SIG-M5 treated with dmso at 0.1 percent for 504 hours (cell line): ENCODE results near the gene LAPTM4A.
"Not testable (repeated sequence)": the region's sequence is repeated elsewhere in the genome, so short reads cannot be mapped to it uniquely, and the experiment has no call there.

Source experiments
- DNase-seq: peaks from one replicate; lab custom pipeline; 2025; ENCODE audit not compliant: unreplicated experiment; lab: John Stamatoyannopoulos, UW

LAPTM4A gene

DNA sequence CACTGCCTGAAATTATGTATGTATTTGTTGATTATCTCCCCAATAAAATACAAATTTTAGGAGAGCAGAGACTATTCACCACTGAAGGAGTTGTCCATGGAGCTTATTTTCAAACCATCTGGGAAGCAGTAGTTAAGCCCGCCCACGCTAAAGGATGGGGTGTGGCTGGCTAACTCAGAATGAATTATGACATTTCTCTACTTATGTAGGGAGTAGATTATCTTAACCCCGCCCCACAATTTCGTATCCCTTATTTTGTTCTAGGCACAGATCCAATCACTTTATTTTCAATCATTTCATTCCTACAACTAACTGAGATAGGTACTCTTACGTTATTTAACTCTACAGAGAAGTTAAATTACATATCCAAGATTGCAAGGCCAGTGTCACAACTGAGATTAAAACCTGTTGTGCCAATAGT, 1.4 kb upstream of the LAPTM4A start:
- peak; percentile 36 for DNase-seq

DNA sequence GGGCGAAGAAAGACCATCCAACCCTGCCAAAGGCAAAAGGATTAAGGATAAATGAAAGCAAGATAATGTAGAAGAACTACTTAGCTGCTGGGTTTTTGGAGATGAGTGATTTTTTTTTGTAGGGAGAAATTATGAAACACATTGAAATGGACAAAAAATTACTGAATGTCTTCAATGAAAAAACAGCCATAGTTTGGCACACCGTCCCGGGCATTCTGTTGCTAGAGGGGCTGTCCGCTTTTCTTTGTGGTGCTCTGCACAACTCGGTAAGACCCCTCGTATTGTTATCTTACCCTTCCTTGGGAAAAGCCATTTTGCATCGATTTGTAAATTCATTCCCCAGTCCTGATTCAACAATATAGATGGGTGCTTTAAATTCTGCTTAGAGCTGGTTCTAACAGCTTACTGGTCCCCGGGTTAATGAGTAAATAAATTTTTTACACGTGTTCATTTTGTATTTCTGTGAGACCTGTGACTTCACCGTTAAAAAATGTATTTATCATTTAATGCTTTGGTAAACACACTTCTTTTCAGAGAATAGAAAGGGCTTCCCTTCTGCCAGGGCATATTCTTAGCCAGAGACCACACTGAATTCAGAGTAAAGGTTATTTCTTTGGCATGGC, 912 bp upstream of the LAPTM4A start:
- DNase-seq, result no peak

DNA sequence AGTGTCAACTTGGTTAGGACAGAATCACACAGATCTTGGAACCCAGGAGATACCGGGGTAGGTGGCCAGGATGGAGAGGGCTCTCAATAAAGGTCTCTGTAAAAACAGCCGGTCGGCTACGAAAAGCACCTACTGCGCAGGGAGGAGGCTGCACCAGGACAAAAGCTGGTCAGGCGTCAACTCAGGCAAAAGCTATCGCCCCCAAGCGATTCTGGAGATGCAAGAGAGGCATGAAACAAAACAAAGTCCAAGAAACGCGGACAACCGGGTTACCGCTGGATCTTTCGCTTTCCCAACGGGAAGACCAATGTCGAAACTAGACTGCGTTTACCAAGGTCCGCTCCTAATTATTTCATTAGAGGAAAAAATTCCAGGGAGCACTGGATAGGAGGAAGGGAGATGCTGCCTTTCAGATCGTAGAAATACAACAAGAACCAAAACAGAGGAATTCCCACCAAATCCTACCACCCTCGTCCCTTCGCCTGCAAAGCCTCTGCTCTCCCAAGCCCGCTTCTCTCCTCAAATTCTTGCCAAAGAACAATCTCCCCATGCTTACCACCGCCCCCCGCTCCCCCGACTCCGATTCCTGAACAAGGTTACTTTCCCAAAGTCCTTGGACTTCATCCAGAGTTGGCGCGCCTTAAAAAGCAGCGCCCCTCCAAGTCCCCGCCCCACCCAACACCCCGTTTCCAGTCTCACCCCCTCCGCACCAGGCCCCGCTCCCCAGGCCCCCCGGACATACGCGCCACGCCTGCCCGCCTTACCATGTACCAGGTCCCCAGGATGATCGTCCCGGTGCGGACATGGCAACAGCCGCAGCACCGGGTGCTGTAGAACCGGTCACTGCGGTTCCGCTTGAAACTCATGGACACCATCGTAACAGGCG, 539 bp downstream of the LAPTM4A start:
- peak; percentile 70 for DNase-seq

DNA sequence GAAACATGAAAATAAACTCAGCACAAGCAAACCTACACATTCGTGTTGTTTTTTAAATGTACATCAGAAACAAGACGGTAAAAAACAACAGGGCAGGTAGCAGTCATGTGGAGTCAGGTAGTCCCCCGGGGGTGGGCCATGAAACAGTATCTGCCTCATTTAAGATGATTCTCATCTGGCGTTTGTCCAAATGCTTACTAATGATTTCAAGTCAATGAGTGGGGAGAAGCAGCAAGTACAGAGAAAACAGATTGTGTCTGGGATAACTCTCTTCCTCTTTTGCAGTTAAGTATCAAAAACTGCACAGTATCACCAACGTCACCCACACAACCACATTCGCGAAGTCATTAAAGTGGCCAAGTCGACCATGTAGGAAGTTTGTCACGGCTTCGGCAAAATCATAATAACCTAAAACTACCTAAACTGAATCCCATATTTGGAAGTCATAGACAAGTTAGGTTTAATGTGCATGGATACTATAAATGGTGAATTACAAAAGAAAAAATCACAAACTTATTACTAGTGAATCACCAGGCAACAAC, 1.3 kb downstream of the LAPTM4A start:
- DNase-seq, result peak; percentile 90

DNA sequence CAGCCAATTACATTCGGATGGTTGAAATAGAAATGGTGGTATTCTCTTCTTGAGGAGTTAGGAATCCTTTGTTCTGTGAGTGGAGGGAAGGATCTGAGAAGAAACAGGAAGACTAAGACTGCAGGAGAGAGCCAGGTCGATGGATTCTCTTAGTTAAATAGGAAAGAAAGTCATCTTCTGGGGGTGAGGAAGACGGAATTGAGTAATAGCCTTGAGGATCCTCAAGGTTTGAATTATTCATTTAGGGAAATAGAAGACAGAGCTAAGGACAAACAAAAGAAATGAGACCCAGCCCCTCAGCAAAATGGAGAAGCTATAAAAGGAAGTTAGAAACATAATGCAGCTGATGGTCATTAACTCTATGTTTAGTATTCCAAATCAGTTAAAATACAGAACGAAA, 1.8 kb downstream of the LAPTM4A start:
- DNase-seq, result peak; percentile 79

DNA sequence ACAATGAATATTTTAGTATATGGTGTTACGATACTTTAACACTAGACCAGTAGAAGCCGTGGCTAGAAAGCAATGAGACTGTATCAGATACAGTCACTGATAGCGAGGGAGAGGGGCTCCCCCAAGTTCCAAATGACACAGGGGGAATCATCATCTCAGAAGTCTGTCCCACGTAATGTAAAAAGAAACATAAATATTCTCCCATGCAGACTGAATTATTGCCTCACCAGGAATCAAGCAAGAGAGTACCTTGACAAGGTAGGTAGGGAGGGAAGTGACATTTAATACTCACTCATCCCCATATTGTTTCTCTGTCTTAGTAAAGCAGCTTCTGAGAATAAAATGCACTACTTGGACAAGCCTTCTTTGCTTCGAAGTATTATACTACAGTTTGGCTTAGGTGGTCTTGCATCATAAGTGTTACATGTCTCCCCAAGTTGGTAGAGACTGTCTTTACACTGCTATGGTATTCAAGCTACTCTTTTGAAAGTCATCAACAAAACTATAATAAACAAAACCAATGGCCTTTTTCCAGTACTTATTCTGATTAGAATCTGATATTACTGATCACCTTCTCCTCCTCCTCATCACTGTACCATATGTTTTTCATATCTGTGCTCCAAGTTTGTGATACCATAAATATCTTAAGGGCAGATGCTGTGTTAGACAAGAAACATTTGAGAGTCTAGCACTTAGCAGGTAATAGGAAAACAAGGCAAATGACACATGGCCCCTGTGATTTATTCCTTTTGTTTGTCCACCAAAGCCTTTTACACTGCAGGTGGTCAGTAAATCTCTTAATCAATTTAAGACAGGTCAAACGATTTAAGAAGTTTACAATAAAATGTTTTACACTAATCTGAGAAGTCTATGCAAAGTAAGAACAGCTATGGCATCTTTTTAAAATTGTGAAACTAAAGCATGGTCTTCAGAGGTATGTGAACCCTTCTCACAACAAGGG, 2.7 kb downstream of the LAPTM4A start:
- DNase-seq, result no peak

DNA sequence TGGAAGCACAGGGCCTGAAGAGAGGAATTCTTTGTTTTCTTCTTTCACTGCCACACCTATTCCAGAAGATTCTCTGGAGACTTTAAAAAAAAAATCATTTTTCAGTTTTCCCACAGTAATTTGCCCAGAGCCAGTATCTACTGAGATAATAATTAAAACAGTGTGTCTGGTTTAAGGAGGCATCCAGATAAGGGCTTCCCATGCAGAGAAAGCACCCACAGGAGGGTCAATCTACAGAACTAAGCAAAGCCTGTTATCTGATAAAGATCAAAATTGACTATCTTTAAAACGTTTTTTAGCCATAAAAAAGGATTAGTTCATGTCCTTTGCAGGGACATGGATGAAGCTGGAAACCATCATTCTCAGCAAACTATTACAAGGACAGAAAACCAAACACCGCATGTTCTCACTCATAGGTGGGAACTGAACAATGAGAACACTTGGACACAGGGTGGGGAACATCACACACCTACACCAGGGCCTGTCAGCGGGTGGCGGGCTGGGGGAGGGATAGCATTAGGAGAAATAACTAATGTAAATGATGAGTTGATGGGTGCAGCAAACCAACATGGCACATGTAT, 5.6 kb downstream of the LAPTM4A start:
- not testable (repeated sequence) for DNase-seq

DNA sequence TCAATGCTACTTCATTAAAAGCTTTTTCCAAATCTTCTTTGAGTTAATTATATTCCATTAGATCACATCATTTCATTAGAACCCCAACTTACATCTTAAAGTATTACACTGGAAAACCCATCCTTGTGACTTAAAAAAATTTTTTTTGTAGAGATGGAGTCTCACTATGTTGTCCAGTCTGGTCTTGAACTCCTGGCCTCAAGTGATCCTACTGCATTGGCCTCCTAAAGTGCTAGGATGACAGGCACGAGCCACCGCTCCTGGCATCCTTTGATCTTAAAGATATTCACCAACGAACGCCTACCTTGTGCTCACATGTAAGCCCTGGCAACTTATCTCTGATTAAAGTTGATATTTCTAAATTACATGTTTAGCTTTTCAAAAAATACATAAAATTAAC, 6.7 kb downstream of the LAPTM4A start:
- no peak for DNase-seq

DNA sequence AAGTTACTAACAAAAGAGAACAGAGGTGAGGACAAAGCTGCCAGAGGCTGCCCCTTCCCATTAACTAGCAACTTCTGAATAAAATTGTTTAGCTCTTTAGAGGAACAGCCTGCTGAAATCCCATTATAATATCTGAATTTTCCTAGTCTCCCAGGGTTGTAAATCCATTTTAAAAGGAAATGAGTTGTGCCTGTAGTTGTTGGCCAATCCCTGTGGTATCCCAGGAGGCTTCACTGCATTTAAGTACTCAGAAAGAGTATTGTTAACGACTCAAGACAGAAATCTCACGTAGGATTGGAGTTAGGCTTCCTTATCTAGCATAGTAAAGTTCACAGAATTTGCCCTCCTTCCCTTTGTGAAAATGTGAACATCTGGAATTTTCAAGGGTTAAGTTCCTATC, 8.9 kb downstream of the LAPTM4A start:
- DNase-seq, result no peak

DNA sequence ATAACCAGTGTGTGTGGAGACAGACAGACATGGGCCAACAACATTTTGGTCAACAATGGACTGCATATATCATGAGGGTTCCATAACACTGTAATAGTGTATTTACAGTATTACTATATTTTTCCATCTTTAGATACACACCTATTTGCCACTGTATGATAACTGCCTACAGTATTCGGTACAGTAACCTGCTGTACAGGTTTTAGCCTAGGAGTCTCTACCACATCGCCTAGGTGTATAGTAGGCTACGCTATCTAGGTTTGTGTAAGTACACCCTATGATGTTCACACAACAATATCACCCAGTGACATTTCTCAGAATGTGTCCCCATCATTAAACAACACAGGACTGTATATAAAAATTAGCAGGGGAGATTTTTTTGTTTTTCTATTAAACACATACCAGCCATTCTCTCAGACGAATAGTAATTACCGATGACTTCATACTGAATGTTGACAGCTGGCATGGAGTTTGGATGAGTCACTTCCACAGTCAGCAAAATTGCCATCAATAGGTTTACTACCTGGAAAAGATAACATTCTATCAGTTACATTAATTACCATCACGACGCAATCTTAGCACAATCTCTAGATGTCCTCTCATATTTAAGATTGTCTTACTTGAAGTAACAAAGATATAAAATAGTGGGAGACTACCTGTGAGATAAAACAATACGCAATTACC, 10.8 kb downstream of the LAPTM4A start:
- no peak for DNase-seq

DNA sequence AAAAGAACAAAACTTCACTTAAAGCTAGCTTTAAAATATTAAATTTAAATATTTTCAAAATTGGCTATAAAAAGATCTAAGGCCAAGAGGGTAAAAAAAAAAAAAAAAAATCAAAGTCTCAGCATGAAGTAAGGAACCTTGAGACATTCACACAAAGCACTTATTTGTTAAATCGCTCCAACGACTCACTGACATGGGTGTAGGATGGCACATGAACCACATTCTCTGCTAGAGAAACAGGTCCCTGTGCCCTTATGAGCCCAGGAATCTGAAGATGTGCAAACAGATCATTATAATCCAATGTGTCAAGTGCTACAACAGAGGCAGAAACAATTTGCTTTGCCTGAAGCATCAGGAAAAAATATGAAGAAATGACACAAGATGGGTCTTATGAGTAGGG, 13.8 kb downstream of the LAPTM4A start:
- DNase-seq, result no peak

DNA sequence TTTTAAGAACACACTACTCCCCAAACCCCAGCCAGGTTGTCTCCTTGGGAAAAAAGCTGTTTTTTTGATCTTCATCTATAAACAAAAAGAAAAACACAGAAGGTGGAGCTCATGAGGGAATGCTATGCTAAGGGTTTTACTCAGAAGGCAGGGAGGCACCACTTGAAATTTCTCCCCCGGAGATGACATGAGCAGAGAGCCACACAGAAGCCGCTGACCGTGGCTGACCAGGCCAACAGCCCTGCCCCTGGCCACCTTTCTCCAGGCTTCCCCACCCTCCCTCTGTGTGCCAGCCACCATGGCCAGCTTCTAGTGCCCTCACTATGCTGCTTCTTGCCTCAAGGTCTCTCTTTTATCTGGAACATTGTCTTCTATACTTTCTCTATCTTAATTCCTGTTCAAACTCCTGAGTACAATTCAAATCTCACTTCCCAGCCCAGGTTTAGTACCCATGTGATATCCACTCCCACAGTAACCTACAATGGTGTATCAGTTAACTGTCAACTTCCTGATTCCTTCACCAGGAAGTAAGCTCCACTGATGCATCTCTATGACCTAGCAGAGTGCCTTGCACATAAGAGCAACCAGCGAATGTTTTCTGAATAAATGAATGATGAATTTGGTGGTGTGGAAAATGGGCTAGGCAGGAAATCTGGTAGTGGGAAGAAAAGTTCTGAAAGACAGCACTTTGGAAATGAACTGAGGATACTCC, 15.3 kb downstream of the LAPTM4A start:
- DNase-seq, result no peak

DNA sequence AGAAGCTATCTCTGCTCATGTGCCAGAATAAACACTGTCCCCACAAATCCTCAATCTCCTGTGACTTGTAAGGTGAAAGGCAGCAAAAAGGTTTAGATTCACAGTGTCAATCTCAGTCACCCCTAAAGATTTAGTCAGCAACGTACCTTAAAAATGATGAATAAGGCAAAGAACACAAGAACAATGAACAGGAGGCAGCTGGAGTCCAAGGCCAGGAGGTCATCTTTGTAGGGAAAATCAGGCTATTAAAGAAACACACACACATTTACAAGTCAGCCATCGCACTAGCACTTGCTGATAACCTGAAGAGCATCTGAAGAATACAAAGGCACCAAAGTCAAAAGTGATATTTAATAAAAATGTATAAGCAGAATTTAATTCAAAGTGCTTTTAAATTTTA, 16.6 kb downstream of the LAPTM4A start:
- no peak for DNase-seq

DNA sequence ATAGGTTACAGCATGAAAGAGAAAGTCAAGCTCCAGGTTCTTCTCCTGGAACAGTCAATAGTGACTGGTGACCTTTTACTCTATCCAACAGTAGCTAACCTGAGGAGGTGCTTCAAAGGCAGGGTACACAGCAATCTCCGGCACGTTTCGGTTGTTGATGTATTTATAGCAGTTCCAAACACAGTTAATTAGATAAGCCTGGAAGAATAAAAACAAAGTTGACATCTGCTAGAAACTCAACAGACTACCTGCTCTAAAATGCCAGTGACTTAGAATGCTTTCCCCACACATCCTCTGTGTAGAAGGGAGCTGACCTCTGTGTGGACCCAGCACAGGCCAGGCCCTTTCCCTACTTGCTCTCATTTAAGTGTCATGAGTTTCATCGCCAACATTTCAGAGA, 17.2 kb downstream of the LAPTM4A start:
- DNase-seq, result no peak

DNA sequence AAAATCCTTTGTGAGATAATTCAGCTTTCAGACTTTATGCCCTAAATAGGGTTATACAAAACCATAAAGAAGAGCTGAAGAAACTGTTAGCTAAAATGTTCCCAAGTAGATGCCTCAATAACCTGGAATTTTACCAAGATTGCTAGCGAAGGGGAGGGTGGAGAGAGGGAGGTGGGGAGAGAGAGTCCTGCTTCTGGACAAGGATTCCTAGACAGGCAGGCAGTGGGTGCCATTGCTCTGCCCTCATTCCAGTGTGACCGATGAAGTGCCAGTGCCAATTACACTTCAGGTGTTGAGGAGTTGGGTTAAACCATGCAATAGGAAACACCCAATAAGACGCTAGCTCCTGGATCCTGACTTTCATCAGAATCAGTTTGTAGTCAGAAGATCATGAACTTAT, 18.1 kb downstream of the LAPTM4A start:
- no peak for DNase-seq

DNA sequence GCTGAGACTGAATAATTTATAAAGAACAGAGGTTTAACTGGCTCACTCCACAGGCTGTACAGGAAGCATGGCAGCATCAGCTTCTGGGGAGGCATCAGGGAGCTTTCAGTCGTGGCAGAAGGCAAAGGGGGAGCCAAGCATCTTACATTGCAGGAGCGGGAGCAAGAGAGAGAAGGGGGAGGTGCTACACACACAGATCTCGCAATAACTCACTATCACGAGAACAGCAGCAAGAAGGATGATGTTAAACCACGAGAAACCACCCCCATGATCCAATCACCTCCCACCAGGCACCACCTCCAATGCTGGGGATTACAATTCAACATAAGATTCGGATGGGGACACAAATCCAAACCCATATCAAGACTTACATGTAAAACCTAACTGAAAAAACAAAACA, 21.2 kb downstream of the LAPTM4A start:
- DNase-seq, result no peak

DNA sequence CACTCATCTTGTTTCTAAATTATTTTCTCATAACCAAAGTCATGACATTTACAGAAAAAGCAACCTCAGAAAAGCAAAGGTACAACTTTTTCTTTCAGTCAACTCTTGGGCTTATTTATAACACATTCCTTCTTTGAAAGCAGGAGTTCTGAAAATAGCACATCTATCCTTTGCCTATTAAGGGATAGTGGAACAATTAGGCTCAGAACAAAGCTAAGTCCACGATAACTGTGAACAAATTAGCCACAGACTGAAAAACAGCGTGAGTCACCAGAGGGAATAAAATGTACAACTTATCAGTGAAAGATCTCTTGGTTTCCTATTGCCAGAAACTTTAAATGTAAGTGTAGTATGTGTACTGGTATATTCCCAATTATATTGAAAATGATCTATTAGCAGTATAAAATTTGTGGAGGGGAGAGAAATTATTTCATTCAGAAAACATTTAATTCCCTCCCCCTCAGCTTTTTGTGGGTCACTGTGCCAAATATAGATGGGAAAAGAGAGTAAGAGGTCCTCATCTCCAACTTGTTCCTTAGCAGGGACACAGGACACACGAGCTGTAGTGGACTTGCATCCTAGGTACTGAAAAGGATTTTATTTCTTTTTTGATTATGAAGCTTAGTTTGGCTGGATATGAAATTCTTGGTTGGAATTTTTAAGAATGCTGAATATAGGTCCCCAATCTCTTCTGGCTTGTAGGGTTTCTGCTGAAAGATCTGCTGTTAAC, 23.6 kb downstream of the LAPTM4A start:
- no peak for DNase-seq

DNA sequence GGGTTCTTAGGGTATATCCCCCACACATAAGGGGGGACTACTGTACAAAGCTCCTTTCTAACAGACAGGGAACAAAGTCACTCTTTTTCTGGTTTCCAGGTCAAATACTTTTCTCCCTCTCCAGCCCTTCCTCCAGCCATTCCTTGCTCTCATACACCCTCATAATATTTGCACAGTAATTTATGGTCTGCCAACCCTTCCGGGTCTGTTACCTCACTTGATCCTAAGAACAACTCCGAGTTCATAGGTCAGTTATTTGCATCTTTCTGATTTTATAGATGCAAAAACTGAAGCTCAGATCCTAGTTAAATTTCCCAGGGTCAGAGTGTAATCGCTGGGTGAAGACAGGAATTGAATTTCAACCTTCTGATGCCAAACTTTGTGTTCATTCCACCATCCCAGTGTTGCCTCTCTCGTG, 24.2 kb downstream of the LAPTM4A start:
- DNase-seq, result no peak
